Jurkat, Clone E6-1 (cell line): ENCODE measurements around the gene STX10.

Experiments
- DNase-seq: peaks from one replicate; pipeline ENCODE4 v3.0.0-alpha.2; 2011; ENCODE audit warnings: low read depth, low spot score
- H3K4me3 ChIP-seq: 2 replicates; pipeline ENCODE4 v1.5.1; 2011; ENCODE audit warnings: mild to moderate bottlenecking, low read length, control low read depth, moderate library complexity

STX10 gene

DNA sequence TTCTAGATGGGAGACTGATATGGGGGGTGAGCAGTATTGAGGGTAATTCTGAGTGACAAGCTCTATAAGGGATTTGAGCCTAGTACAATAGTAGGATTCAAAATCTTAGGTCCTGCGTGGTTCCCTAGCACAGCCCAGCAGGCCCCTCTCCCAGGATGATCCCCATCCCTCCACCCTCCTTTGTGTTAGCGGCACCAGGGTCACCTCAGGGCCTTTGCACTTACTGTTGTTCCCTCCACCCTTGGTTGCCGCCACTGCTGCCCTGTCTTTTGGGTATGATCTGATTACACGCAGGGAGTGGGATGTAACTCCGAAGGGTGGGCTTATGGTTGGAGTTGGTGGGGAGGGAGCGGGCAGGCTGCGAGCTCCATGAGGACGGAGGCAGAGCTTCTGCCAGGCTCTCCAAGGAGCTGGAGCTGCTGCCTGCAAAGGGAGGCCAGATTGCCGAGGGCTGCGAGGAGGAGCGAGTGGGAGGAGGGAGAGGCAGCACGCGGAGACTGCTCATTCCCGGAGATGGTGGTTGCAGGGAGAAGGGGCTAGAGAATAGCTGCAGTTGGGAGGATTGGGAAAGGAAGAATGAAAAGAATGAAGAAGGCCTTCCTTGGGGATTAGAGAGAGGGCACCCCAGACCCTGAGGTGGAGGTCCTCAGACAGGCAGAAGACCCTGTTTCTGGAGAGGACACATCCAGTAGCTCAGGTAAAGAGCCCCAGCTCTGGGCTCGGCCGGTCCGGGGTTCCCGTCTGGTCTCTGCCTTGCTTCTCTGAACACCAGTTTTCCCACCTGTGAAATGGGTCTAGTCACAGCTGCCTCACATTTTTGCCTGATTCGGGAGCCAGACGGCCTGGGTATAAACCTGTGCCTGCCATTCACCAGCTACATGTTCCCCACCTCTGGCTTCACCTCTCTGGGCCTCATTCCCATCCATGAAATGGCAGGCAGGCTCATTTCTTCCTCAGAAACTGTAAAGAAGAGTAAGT lies 26.9 kb downstream of the STX10 start:
- H3K4me3 ChIP-seq, result no peak overlapping the region
- DNase-seq, result no peak

DNA sequence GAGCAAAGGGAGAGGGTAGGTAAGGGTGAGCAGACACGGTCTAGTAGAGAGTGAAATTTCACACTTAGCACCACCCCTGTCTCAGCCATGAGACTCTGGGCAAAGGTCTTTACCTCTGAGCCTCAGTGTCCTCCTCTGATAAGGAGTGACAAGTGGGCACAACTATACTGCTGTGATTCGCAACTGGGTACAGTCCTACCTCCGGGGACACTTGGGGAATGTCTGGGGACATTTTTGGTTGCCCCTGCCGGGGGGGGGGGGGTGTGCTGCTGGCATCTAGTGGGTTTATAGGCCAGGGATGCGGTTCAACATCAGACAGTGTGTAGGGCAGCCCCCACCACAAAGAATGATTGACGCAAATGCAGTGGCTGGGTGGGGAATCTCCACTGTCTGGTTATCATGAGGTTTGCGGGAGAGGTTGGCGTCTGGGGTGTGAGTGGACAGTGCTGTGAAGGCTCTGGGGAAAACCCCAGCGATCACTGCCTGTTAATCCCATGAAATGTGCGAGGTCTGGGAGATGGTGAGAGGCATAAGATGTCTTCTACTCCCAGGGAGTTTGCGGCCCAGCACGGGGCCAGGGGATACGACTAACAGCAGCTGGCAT lies 27.8 kb downstream of the STX10 start:
- no peak overlapping the region for H3K4me3 ChIP-seq
- DNase-seq, result no peak

DNA sequence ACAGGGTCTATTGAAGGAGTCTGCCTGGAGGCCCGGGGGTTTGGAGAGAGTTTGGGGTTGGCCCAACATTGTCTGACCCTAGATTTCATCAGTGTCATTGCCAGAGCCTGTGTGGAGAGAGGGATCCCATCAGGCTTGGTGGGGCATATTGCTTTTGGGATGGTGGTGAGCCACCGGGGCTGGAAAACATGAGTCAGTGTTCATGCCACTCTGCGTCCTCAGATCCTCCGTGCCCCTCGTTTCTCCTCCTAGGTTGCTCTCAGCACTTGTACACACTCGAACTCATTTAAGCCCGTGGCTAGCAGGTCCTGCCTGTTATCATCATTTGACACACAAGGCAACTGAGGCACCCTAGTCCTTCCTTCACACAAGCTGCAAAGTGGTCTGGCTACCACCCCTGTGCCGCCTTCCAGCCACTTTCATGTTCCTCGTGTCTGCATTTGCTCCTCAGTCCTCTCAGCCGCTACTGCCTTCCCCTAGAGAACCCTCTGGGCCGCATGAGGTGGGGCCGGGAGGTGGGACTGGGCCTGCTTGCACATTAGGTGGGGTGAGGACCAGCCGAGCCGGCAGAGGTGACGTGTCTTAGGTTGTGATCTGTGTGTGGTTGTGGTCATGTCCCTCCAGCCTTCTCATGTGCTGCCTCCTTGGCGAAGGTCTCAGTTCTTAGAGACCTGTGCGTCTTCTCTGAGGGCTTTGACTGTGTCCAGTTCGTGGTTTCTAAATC lies 28.5 kb downstream of the STX10 start:
- DNase-seq, result no peak
- H3K4me3 ChIP-seq, result no peak overlapping the region

DNA sequence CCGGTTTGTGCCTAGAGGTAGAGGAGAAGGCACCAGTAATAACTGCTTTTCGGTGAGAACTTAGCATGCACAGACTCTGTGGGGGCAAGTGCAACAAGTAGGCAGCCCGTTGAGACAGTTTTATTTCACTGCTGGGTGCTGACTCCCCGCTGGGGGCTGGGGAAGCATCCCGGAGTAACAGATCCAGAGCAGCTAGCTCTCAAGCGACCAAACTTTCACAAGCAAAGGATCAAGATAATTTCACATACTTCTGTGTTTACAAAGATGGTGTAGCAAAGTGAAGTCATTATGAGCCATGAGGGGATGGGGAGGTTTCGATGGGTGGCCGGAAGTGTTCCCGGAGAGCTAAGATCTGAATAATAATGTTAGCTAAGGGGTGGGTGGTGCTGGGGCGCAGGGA lies 29.4 kb downstream of the STX10 start:
- no peak for DNase-seq
- H3K4me3 ChIP-seq, result no peak overlapping the region

DNA sequence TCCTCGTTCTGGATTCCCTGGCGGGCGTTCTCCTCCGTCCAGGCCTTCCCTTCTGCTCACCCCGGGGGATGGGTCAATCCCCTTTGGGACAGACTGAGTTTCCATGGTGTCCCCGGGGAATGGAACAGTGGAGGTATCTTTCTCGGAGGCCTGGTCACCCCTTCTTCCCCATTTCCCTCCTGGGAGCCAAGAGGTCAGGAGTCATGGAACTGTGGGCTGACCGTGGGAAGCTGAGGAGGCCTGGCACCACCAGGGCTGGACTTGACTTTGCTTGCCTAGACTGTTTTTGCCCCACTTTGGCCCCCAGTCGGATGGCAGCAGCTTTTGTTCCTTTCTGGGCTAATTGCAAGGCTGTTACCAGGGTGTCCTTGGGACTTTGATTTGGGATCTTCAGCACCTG lies 30.1 kb downstream of the STX10 start:
- DNase-seq, result no peak
- no peak overlapping the region for H3K4me3 ChIP-seq

DNA sequence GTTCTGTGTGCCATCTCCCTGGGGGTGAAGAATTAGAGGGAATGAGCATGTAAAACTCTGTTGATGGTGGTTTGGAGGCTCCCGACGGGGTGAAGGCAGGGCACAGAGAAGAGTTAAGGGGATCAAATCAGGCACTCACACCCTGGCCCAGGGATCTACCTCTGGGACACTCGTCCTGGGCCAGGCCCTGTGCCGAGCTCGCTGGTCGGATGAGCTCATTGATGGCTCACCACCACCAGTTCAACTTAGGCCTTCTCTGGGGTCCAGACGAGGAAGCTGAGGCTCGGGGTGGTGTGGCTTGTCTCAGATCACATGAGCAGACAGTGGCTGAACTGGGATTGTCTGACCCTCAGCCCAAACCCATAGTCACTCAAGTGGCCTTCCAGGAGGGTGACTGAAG lies 30.5 kb downstream of the STX10 start:
- no peak for DNase-seq
- peak overlapping the region; percentile 82 for H3K4me3 ChIP-seq

DNA sequence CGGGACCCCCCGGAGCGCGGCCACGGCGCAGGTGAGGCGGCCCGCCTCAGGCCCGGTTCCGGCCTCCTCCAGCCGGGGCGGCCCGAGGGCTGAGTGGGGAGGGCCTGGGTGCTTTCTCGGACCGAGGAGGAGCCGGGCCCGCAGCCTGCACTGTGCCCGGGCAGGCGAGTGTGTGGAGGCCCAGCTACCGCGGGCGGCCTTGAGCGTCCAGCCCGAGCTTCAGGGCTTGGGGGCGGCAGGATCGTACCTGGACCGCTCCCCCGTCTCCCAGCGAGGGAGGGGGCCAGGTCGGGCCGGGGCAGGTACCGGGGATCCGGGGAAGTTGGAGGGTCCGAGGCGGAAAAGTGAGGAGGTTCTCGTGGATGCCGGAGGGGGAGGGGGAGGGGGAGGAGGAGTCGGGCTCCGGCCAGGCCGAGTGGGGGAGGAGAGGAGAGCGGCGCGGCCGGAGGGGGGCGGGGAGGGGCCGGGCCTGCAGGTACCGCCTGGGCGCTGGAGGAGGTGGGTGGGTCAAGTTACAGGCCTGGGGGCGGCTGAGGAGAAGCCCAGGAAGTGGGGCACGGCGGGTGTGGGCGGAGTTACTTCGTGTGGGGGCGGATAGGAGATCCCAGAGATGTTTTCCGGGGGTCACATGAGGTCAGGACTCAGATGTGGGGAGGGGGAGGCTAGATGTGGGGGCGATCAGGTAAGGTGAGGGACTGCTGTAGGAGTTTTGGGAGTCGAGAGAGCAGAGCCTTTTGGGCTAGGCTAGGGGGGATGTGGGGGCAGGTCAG lies 31.6 kb downstream of the STX10 start:
- H3K4me3 ChIP-seq, result peak overlapping the region; percentile 82
- DNase-seq, result no peak

DNA sequence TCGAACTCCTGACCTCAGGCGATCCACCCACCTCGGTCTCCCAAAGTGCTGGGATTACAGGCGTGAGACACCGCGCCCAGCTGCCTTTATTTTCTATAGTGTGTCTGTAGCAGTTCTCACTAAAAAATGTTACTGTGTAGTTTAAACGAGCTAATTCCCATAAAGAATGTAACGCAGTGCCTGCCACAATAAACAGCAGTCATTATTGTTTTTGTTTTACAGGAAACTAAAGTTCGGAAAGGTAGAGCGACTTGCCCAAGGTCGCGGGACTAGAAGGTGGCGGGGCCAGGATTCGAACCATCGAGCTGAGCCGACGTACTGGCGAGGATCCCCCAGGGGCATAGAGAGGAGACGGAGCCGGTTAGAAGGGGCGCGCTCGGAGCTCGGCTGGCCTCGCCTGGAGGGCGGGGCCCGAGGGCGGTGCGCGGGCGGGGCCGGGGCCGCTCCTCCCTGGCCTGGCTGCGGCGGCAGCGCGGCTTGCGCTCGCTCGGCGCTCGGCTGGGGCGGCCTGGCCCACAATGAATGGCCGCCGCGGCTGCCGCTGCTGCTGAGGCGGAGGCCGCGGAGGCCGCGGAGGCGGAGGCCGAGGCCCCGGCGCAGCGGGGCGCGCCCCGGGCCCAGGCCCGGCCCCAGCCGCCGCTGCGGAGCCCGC lies 32.3 kb downstream of the STX10 start, which contains the start of gene NACC1:
Gene NACC1 (plus strand): TSS at position 493 of the 652 bp plus-strand sequence. CDS start 16,944 bp downstream, outside the sequence.
- peak within 1 kb of the TSS; percentile 97 for H3K4me3 ChIP-seq
- peak; percentile 84 for DNase-seq

DNA sequence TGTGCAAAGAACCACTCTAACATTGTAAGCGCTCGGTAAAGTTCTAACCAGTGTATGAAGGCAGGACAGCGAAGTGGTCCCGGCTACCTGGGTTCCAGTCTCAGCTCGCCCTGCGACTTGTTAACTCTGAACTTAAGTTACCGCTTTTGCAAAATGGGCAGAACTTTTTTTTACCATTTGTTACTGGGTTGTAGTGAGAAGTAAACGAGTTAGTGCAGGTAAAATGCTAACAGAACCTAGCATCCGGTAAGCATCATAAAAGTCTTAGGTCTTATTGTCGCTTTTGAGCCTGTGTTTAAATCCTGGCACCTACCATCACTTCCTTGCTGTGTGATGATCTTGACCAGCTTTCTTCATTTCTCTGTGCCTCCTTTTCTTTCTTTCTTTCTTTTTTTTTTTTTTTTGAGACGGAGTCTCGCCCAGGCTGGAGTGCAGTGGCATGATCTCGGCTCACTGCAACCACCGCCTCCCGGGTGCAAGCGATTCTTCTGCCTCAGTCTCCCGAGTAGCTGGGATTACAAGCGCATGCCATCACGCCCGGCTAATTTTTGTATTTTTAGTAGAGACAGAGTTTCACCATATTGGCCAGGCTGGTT lies 32.9 kb downstream of the STX10 start:
- peak overlapping the region; percentile 97 for H3K4me3 ChIP-seq
- DNase-seq, result no peak

DNA sequence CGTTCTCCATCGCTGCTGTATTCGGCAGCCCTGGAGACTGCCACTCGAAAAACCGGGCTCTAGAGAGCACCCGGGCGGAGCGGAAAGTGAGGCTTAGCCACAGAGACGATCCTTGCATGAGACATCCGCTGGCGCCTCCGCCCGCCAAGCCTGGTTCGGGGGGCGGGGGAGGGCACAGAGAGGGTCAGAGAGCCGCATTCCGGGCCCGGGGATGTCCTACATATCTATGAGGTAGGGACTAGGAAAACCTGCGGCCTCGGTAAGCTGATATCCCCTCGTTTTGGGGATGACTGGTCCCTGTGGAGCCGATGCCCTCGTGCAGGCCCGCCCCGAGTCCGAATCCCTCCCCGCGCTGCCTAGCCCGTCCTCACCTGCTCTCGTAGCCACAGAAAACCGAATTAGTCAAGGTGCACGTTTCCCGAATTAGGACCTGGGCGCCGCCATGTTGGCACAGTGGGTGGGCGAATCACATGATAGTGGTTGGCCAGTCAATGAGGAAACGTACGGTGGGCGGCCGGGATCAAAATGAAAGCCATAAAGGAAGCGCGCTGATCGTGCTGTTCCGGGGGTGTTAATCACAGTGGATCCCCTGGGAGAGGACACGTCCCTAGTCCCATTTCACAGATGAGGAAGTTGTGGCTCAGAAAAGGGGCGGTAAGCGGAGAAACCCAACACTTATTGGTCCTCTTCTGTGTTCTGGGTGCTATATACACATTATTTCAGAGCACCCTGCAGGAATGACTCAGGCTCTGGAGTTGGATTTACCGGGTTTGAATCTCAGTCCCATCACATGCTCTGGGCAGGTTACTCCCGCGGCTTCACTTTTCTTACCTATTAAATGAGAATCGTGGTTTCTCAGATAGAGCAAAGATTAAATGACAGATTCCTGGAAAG lies 33.6 kb downstream of the STX10 start, which contains the start of gene TRMT1:
Gene TRMT1 (minus strand): TSS at position 459 of the 894 bp plus-strand sequence. CDS start 341 bp downstream, at position 118.
- peak; percentile 91 for DNase-seq
- peak within 1 kb of the TSS; percentile 97 for H3K4me3 ChIP-seq

DNA sequence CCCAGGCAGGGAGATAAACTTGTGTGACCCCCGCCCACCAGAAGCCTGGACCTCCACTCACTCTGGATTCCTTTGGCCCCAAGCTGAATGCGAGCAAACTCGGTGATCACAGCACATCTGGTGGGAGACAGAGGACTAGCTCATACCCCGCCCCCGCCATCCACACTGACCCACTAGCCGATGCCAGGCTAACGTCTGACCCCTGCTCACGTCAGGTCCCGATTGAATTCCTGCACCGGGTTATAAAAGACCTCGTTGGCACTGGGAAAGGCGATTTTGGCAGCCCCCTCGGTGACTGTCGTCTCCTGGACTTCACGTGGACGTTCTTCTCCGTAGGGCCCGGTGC lies 34.3 kb downstream of the STX10 start:
- peak overlapping the region; percentile 97 for H3K4me3 ChIP-seq
- DNase-seq, result no peak

DNA sequence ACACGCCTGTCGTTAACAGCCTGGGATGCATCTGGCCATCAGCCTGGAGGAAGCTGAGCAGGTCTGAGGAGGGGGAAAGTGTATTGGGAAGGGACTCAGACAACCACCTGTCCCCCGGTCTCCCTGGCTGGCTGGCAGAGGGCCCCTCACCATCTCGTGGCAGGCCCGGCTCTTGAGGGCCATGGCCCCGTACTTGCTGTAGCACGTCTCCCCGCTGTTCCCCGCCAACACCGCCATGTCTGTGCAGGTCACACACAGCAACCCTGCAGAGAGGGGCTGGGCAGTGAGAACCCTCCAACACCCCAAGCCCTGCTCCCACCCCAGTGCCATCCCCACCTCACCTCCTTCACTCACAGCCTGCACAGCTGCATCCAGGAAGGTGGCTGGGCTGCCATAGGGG lies 37.6 kb downstream of the STX10 start:
- no peak overlapping the region for H3K4me3 ChIP-seq
- DNase-seq, result no peak

DNA sequence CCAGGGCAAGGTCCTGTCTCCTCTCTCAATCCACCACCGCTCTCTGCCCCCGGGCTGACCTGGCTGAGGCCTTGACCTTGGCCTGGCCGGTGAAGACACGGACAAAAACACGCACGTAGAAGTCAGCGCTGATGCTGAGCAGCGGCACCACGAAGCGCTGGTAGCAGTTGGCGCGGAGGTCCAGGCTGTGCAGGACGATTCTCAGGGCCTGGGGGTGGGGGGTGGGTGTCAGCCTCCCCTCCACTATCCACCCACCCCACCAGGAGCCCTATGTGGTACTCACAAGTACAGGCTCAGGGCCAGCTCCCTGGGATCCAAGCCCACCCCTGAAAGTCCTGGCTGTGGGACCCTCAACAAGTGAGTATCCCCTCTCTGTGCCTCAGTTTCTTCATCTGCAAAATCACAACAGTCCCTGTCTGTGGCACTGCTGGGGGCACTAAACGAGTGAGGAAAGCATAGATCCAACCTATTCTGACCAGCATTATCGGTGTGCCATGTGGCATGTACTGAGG lies 40.0 kb downstream of the STX10 start:
- DNase-seq, result no peak
- no peak overlapping the region for H3K4me3 ChIP-seq

DNA sequence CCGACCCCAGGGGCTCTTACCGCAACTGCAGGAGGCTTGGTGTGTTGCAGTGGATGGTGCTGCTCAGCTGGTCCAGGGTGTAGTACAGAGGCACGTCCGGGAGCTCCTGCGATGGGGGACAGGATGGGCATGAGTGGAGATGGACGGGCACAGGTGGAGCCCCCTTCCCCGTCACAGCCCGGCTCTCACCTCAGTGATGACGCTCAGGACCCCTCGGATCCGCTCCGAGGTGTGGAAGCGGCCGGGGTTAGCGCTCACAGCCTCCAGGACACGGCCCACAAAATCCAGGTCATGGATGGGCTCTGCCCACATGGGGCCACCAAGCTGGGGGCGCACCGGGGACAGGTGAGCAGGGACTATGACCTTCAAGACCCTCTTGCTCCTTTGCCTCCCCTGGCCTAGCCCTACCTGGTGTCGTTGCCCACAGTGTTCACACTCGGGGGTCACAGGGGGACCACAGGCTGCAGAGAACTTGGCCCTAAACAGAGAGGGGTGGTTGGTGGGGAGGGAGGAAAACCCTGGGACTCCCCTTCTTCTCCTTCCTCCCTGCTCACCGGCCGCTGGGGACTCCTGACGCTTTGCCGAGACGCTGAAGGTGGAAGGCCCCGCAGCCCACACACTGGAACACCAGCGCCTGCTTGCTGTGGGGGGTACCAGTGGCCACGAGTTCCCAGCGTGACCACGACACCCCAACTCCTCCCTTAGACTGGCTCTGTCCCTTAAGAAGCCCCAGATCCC lies 40.6 kb downstream of the STX10 start:
- no peak overlapping the region for H3K4me3 ChIP-seq
- DNase-seq, result no peak

DNA sequence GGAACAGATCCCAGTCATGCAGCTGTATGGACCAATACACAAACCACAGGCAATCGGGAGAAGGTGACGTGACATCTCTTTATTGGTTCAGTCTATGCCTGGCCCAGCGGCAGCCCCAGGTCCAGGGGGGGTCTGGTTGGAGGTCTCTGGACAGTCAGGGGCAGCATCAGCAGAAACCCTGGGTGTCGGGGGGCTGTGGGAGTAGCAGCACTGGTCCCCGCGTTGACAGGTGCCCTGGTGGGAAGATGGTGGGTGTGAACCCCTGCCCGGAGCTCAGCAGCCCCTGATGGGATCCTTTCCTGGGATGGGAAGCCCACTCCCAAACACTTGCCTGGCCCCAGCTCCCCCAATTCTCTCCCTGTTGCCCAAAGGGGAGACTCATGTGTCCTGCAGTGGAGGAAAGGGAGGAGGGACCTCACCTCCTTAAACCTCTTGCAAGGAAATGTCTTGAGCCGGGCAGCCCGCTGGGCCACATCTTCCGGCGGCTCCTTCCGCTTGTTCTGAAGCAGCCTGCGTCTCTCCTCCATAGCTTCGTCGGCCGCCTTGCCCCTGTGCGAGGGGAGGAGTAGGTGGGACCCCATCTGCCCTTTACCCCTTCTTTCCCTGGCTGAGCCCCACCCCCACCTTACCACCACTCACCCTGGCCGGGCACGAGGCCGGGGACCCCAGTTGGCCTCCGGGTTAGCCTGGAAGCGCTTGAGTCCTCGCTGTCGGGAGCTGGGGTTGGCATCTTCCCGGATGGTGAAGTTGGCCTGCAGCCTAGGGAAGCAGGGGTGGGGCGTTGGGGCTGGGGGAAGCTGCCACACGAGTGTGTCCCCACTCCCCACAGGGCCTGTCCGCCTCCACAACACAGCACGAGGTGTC lies 45.1 kb downstream of the STX10 start:
- no peak for DNase-seq
- H3K4me3 ChIP-seq, result peak overlapping the region; percentile 41; the same call in 1 of the 2 replicates
